OCI-M2 (cell line): ENCODE data around the gene LGR6.

ENCODE experiments used
- DNase-seq: peaks from one replicate; lab custom pipeline; 2025; ENCODE audit not compliant: unreplicated experiment; lab: John Stamatoyannopoulos, UW

The LGR6 gene

DNA sequence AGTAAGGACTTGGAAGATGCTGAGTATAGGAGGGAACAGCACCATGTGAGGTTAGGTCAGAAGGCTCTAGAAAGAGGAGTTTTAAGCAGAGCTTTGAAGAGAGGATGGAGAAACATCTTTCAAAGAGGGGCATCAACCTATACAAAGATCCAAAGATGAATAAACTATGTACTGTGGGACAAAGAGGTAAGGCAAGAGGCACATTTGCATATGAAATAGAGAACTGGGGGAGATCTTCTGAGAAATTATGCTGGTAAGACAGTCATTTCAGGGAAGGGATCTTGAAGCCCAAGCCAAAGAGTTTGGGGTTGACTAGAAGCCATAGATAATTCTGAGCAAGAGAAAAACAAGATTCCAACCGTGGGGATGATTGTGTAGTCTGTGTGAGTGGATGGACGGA, 70.0 kb downstream of the LGR6 start:
- DNase-seq = no peak

GRCh38 chr1:202264300-202264699, 70.7 kb downstream of the LGR6 start:
- no peak for DNase-seq

DNA sequence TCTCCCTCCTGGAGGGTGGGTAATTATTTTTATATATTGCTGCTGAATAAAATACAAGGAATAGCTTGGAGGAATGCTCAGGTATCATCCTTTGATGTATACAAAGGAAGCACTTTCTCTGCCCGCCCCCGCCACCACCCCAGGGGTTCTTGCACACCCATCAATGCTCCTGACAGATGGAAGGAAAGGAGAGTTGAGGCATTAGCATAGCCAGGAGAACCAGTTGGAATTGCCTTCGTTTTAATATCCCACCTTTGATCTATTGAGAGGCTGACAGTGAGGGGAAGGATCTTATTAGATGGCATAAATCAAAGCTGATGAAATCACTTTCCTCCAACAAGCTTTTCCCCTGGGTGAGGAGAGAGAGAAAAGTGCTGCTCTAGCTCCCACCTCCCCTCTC, 71.1 kb downstream of the LGR6 start:
- DNase-seq = no peak

- no peak for DNase-seq
Observed at GRCh38 chr1:202266061-202266765, 72.6 kb downstream of the LGR6 start.

DNA sequence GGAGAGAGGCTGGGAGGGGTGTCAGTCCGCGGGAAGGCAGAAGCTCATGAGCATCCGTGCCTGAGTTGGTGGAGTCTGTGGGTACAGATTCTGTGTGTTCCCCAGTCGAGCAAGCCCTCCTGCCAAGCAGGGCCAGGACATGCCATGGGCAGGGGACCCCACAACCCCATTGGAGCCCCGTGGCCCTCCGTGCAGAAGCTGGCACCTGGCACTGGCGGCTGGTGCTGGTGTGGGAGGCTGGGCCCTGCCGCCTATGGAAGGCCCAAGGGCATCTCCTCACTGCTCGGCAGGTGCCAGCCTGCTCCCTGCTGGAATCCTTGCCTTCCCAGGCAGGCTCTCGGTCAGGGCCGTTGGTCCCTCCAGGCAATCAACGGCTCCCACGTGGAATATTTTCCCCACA, 74.4 kb downstream of the LGR6 start:
- DNase-seq = no peak

DNA sequence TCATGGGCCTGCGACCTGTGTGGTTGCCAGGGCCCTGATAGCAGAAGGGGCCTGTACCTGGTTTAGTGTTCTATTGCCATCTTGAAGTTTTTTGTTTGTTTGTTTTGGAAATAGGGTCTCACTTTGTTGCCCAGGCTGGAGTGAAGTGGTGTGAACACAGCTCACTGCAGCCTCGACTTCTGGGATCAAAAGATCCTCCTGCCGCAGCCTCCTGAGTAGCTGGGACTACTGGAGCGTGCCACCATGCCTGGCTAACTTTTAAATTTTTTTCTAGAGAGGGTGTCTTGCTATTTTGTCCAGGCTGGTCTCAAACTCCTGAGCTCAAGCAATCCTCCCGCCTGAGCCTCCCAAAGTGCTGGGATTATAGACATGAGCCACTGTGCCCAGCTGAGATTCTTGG, 75.2 kb downstream of the LGR6 start:
- DNase-seq = no peak

DNA sequence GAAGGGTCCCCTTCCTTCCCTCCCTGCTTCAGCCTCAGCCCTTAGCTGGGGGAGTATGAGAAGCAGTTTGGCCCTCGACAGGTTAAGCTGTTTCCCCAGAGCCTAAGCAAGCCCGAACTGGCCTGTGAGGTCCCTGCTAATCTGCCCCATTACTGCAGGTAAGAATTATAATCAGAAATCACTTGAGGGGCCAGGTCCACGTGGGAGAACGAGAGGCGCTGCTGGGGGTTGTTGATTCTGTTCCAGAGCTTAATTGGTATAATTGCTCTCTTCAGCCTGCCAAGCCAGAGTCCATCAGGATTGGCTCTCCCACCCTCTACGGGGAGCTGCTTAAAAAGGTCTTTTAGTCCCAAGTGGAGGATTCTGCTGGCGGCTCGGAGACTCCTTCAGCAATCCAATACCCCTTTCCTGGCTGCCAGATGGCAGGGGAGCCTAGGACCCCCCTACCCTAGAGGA, 77.3 kb downstream of the LGR6 start:
- no peak for DNase-seq

GRCh38 chr1:202272103-202272845, 78.7 kb downstream of the LGR6 start:
- no peak for DNase-seq

GRCh38 chr1:202274611-202275010, 81.0 kb downstream of the LGR6 start:
- DNase-seq = no peak

- DNase-seq = no peak
Observed at GRCh38 chr1:202275061-202275770, 81.6 kb downstream of the LGR6 start.

DNA sequence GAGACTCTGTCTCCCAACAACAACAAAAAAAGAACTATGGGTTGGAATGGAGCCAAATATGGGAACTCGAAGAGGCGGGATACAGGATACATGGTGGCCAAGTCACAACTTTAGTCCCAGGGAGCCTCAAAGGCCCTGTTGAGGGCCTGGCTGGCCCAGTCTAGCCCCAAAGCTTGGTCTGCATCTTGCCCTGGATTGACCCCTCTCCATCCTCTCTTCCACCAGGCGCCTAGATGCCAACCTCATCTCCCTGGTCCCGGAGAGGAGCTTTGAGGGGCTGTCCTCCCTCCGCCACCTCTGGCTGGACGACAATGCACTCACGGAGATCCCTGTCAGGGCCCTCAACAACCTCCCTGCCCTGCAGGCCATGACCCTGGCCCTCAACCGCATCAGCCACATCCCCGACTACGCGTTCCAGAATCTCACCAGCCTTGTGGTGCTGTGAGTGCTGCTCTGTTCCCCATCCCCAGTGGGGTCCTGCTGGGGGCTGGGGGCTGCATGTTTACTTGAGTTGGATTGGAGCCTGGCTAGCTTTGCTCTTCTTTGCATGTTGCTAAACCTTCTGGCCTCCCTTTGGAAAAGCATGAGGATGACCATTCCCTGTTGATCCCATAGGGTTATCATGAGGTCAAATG, 82.6 kb downstream of the LGR6 start:
- DNase-seq = no peak

- DNase-seq = no peak
Observed at GRCh38 chr1:202276920-202277319, 83.3 kb downstream of the LGR6 start.

GRCh38 chr1:202278751-202279150, 85.2 kb downstream of the LGR6 start:
- DNase-seq = no peak

DNA sequence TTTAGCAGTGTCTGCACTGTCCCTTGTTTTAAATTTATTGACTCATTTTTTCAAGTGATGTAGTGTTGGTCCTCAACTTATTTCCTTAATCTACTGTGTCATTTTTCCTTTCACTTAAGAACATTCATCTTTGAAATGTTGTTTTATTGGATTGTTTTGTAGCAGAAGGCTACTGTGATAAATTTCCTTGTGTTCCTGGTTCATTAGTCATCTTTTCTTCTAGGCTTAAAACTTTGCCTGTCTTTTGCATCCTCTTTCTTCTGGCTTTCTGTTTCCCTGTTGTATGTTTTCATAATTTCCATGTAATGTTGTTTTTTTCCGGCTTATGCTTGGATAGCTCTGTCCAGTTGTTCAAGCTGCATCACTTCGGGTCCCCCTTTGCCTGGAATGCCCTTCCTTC, 86.2 kb downstream of the LGR6 start:
- DNase-seq = no peak

GRCh38 chr1:202280595-202280994, 87.0 kb downstream of the LGR6 start:
- no peak for DNase-seq

DNA sequence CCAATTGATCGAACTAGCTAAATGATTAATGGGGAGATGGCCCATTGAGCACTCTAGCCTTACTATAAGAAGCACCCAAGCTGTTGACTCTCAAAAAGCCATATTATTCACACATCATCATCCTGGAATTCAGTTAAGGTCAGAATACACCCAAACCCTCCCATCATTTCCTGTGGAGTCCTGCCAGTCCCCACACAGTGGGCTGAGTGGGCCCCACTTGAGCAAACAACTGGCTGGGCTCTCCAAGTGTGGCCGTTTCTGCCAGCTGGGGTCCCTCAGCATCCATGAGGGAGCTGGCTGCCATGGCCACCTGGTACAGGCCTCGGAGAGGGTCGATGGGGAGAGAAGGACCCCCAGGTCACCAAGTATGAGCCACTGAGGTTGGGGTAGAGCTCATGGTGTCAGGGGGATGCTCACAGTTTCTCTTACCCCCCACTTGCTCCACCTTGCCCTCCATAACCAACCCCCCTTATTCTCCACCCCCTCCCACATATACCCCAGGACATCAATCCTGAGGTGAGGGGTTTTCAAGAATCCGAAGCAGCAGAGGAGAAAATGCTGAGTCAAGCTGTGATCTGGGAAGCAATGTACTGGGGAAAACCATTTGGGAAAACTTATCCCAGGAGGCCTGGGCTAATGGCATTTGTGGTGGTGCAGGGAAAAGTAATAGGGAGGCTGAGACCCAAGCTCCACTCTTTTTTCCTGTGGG, 87.9 kb downstream of the LGR6 start:
- DNase-seq = no peak

GRCh38 chr1:202282025-202282371, 88.4 kb downstream of the LGR6 start:
- DNase-seq = no peak

GRCh38 chr1:202282596-202283283, 89.1 kb downstream of the LGR6 start:
- DNase-seq = no peak

- no peak for DNase-seq
Observed at GRCh38 chr1:202283379-202283844, 89.8 kb downstream of the LGR6 start.

DNA sequence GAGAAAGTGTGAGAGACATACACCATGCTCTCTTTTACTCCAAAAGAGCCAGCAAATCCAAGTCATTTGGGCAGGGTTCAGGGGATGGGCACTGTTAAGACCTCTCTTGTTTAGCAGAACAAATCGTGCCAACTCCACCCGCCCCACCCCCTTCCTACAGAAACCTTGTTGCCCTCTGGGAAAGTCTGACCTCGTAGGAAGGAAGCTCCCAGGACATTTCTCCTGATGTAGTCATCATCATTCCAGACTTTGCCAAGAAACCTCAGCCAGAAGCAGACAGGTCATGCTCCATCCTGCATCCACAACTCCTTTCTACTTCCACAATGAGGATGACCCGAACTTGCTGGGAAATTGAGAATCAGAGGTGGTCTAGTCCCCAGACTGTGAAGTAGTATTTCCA, 90.4 kb downstream of the LGR6 start:
- DNase-seq = no peak
